Measurements from ENCODE around the gene RGL3.
"Not testable (repeated sequence)": the region's sequence is repeated elsewhere in the genome, so short reads cannot be mapped to it uniquely, and the experiment has no call there.

The RGL3 gene

GRCh38 chr19:11408591-11408990 is 10.5 kb downstream of the RGL3 start:
- Histone ChIP-seq H3K36me3 (peaks cover 0 to 11% (median 5%) of the 10 kb centered on the region in 3 donors), H3K27ac (no peak overlapping the region), H3K9me3 (no peaks in the 10 kb centered on the region), H3K27me3 (no peaks in the 10 kb centered on the region), H3K4me1 (no peaks in the 10 kb centered on the region), H3K4me3 (no peak overlapping the region)
- intact Hi-C loops (cut with DNase I; ENCODE audit: low total_unique reads): no loop called here
- DNase-seq: no peak
- TF ChIP-seq CTCF (IDR thresholded peaks at IDR 0.05): no peak

GRCh38 chr19:11406703-11407236 is 12.3 kb downstream of the RGL3 start:
- DNase-seq; H3K9me3 ChIP-seq; H3K4me3 ChIP-seq; intact Hi-C loops (cut with DNase I; ENCODE audit: low total_unique reads); H3K4me1 ChIP-seq; H3K27ac ChIP-seq; H3K27me3 ChIP-seq: not testable (repeated sequence)
- peaks cover 0 to 12% (median 11%) of the 10 kb centered on the region in 3 donors for H3K36me3 ChIP-seq

- intact Hi-C loops (cut with DNase I; ENCODE audit: low total_unique reads): no loop called here
- Histone ChIP-seq H3K36me3 (peaks cover 0 to 11% (median 10%) of the 10 kb centered on the region in 3 donors), H3K27ac (no peak overlapping the region), H3K9me3 (no peaks in the 10 kb centered on the region), H3K27me3 (no peaks in the 10 kb centered on the region), H3K4me1 (no peaks in the 10 kb centered on the region), H3K4me3 (no peak overlapping the region)
- TF ChIP-seq CTCF (IDR thresholded peaks at IDR 0.05): no peak
- no peak for DNase-seq
These were observed 13.1 kb downstream of the RGL3 start for GRCh38 chr19:11405846-11406643.

GRCh38 chr19:11404588-11405222 is 14.4 kb downstream of the RGL3 start:
- Histone ChIP-seq H3K9me3 (no peaks in the 10 kb centered on the region), H3K27me3 (no peaks in the 10 kb centered on the region), H3K4me1 (no peaks in the 10 kb centered on the region), H3K4me3 (no peak overlapping the region), H3K36me3 (peaks cover 0 to 18% (median 11%) of the 10 kb centered on the region in 3 donors), H3K27ac (no peak overlapping the region)
- DNase-seq: no peak
- intact Hi-C loops (cut with DNase I; ENCODE audit: low total_unique reads): no loop called here
- TF ChIP-seq CTCF (IDR thresholded peaks at IDR 0.05): no peak

GRCh38 chr19:11401808-11402543 is 17.1 kb downstream of the RGL3 start:
- intact Hi-C loops (cut with DNase I; ENCODE audit: low total_unique reads): no loop called here
- no peak for TF ChIP-seq CTCF (IDR thresholded peaks at IDR 0.05)
- H3K27me3 ChIP-seq: no peaks in the 10 kb centered on the region
- no peaks in the 10 kb centered on the region for H3K4me1 ChIP-seq
- H3K27ac ChIP-seq: no peak overlapping the region
- peaks cover 0 to 28% (median 16%) of the 10 kb centered on the region in 3 donors for H3K36me3 ChIP-seq
- H3K9me3 ChIP-seq: no peaks in the 10 kb centered on the region
- no peak overlapping the region for H3K4me3 ChIP-seq
- no peak for DNase-seq
